ENCODE results near the gene DACT1. TPM values are rescaled to one million over a fixed set of nuclear protein-coding genes. Genes with fewer than 3 reads are reported as not detected.

The DACT1 gene
- total RNA-seq, 2 experiments from 2014 or later: 1.3 TPM

GRCh38 chr14:58637040-58637390 is 747 bp upstream of the DACT1 start:
- peak overlapping the region; percentile 40 for H3K27ac Mint-ChIP-seq
- TF ChIP-seq, protein P1, sequence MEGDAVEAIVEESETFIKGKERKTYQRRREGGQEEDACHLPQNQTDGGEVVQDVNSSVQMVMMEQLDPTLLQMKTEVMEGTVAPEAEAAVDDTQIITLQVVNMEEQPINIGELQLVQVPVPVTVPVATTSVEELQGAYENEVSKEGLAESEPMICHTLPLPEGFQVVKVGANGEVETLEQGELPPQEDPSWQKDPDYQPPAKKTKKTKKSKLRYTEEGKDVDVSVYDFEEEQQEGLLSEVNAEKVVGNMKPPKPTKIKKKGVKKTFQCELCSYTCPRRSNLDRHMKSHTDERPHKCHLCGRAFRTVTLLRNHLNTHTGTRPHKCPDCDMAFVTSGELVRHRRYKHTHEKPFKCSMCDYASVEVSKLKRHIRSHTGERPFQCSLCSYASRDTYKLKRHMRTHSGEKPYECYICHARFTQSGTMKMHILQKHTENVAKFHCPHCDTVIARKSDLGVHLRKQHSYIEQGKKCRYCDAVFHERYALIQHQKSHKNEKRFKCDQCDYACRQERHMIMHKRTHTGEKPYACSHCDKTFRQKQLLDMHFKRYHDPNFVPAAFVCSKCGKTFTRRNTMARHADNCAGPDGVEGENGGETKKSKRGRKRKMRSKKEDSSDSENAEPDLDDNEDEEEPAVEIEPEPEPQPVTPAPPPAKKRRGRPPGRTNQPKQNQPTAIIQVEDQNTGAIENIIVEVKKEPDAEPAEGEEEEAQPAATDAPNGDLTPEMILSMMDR (IDR thresholded peaks at IDR 0.05): no peak
- H3K4me3 Mint-ChIP-seq: peak overlapping the region; percentile 93
- DNase-seq (peak in 8 of 14 experiments; percentile 3 to 66 (median 32)), ATAC-seq (ENCODE audit: poor library complexity) (peak; percentile 25)
- CTCF ChIA-PET: no interaction called here
- Histone ChIP-seq H3K36me3 (ENCODE audit: insufficient read depth, low read length) (no peaks in the 10 kb centered on the region), H3K9me3 (ENCODE audit: control insufficient read depth in 1 of 2, insufficient read depth in 1 of 2, low read length in 2 of 2) (no peaks in the 10 kb centered on the region), H3K4me1 (ENCODE audit: insufficient read depth, low read length) (peaks cover 18% of the 10 kb centered on the region), H3K27me3 (ENCODE audit: control insufficient read depth in 1 of 2, insufficient read depth in 2 of 2, low read length in 2 of 2) (peaks cover 0 to 15% of the 10 kb centered on the region in 2 experiments), H3K4me3 (ENCODE audit: low read length) (peak overlapping the region; percentile 55), H3K27ac (ENCODE audit: low read depth in 1 of 2, low read length in 2 of 2) (peak overlapping the region in 1 of 2 donors; percentile 31)
- H3K4me1 Mint-ChIP-seq (ENCODE audit: low read depth): peaks cover 35% of the 10 kb centered on the region
- intact Hi-C loops (cut with DNase I, micrococcal nuclease): loop anchor here in 1 of 2 experiments (5.0 kb wide), 2 partner anchors 135 to 415 kb away; no protein-coding TSS in a partner anchor
- no peaks in the 10 kb centered on the region for H3K9me3 Mint-ChIP-seq
- POLR2A ChIA-PET: interaction anchor here (0.7 to 3.5 kb wide), 6 partner anchors 12 to 1612 kb away, joined by 3 to 20 read pairs (median 6); partner anchors contain the start of gene PPM1A
- peaks cover 34% of the 10 kb centered on the region for H3K27me3 Mint-ChIP-seq
- H3K36me3 Mint-ChIP-seq (ENCODE audit: low read depth): peaks cover 4% of the 10 kb centered on the region

DNA sequence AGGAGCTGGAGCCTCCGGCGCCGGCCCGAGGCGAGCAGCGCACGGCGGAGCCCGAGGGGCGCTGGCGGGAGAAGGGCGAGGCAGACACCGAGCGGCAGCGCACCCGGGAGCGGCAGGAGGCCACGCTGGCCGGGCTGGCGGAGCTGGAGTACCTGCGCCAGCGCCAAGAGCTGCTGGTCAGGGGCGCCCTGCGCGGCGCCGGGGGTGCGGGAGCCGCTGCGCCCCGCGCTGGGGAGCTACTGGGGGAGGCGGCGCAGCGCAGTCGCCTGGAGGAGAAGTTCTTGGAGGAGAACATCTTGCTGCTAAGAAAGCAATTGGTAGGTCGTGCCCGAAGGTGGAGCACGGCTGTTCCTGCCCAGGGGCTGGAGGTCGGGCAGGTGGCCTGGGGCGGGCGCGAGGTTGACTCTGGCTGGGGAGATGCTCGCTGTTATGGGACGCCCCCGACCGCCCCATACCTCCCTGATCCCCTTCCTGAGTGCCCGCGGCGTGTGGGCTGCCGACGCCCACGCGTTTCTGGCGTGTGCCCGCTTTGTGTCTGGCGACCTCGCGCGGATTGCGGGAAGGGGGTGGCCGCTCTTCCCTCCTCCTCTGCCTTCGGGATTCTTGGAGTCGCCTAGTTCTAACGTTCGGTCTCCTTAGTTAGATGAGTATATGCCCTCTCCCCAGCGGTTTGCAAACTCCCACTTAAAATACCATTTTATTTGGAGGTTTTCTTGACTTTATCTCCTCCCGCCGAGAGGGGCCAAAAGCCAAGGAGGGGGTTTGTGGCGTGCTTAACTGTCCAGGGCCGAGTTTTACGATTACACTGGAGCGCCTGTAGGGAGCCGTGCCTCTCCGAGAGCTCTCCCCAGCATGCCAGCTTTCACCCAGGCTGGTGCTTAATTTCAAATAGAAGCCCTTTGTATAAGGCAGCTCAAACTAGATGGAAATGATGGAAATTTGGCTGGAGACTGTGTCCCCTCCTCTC is 752 bp downstream of the DACT1 start:
- intact Hi-C loops (cut with DNase I, micrococcal nuclease): loop anchor here (2.0 to 5.0 kb wide), 3 partner anchors 136 to 414 kb away; no protein-coding TSS in a partner anchor
- no peak overlapping the region for H3K27ac ChIP-seq (ENCODE audit: low read depth in 1 of 2, low read length in 2 of 2)
- peak in 8 of 14 experiments; percentile 4 to 39 (median 22) for DNase-seq
- H3K9me3 Mint-ChIP-seq: no peaks in the 10 kb centered on the region
- TF ChIP-seq, protein P1 (IDR thresholded peaks at IDR 0.05): no peak
- H3K27me3 ChIP-seq (ENCODE audit: control insufficient read depth in 1 of 2, insufficient read depth in 2 of 2, low read length in 2 of 2): peaks cover 0 to 15% of the 10 kb centered on the region in 2 experiments
- peaks cover 4% of the 10 kb centered on the region for H3K36me3 Mint-ChIP-seq (ENCODE audit: low read depth)
- H3K4me1 ChIP-seq (ENCODE audit: insufficient read depth, low read length): peaks cover 18% of the 10 kb centered on the region
- peak; percentile 29 for ATAC-seq (ENCODE audit: poor library complexity)
- ChIA-PET POLR2A (interaction anchor here (0.7 to 3.5 kb wide), 7 partner anchors 14 to 863 kb away, joined by 3 to 20 read pairs (median 4); partner anchors contain the start of genes KIAA0586 and TIMM9), CTCF (no interaction called here)
- peak overlapping the region; percentile 81 for H3K4me3 Mint-ChIP-seq
- no peak overlapping the region for H3K27ac Mint-ChIP-seq
- peaks cover 35% of the 10 kb centered on the region for H3K4me1 Mint-ChIP-seq (ENCODE audit: low read depth)
- H3K27me3 Mint-ChIP-seq: peaks cover 34% of the 10 kb centered on the region
- no peaks in the 10 kb centered on the region for H3K36me3 ChIP-seq (ENCODE audit: insufficient read depth, low read length)
- H3K4me3 ChIP-seq (ENCODE audit: low read length): peak overlapping the region; percentile 53
- no peaks in the 10 kb centered on the region for H3K9me3 ChIP-seq (ENCODE audit: control insufficient read depth in 1 of 2, insufficient read depth in 1 of 2, low read length in 2 of 2)

DNA sequence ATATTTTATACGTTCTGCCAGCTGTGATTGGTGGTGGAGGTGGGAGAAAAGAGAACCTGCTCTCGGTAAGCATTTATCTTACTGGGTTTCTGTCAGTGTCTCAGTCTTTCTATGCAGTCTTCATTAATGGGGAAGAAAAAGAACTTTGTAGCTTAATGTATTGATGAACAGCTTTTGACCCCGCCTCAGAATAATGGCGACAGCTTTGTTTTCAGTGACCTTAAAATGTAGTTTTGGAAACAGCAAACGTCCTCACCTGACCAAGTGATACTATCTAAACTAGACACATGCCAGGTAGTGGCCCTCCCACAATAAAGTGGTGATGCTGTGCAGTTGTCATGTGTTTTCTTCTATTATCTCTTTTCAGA is 1.4 kb downstream of the DACT1 start:
- Histone ChIP-seq H3K9me3 (ENCODE audit: control insufficient read depth in 1 of 2, insufficient read depth in 1 of 2, low read length in 2 of 2) (no peaks in the 10 kb centered on the region), H3K27ac (ENCODE audit: low read depth in 1 of 2, low read length in 2 of 2) (no peak overlapping the region), H3K4me3 (ENCODE audit: low read length) (peak overlapping the region; percentile 53), H3K4me1 (ENCODE audit: insufficient read depth, low read length) (peaks cover 18% of the 10 kb centered on the region), H3K27me3 (ENCODE audit: control insufficient read depth in 1 of 2, insufficient read depth in 2 of 2, low read length in 2 of 2) (peaks cover 0 to 15% of the 10 kb centered on the region in 2 experiments), H3K36me3 (ENCODE audit: insufficient read depth, low read length) (no peaks in the 10 kb centered on the region)
- H3K9me3 Mint-ChIP-seq: no peaks in the 10 kb centered on the region
- CTCF ChIA-PET: no interaction called here
- H3K27me3 Mint-ChIP-seq: peaks cover 34% of the 10 kb centered on the region
- no peak overlapping the region for H3K27ac Mint-ChIP-seq
- H3K36me3 Mint-ChIP-seq (ENCODE audit: low read depth): peaks cover 4% of the 10 kb centered on the region
- H3K4me3 Mint-ChIP-seq: peak overlapping the region; percentile 81
- POLR2A ChIA-PET: interaction anchor here (2.8 to 3.5 kb wide), 3 partner anchors 23 to 68 kb away, joined by 7 to 20 read pairs (median 13); no protein-coding TSS in a partner anchor
- TF ChIP-seq, protein P1 (IDR thresholded peaks at IDR 0.05): no peak
- ATAC-seq (ENCODE audit: poor library complexity) (no peak), DNase-seq (no peak)
- H3K4me1 Mint-ChIP-seq (ENCODE audit: low read depth): peaks cover 35% of the 10 kb centered on the region
- intact Hi-C loops (cut with DNase I, micrococcal nuclease): loop anchor here (2.0 to 5.0 kb wide), 3 partner anchors 137 to 413 kb away; no protein-coding TSS in a partner anchor

All from CD4-positive, alpha-beta T cell (primary cell).